KMS-11 (cell line): ENCODE results near the gene POLA1.

Experiments
- H2AFZ ChIP-seq: fragments of 200-600 bp; sonication (generic); 2 replicates; pipeline ENCODE4 v1.6.1; 2016; ENCODE audit warnings: antibody characterized with exemption, mixed run types, low read depth
- H3K27ac ChIP-seq: fragments of 200-600 bp; sonication (generic); 2 replicates; pipeline ENCODE4 v1.6.1; 2016; ENCODE audit warnings: mild to moderate bottlenecking, mixed run types
- H3K27me3 ChIP-seq: fragments of 200-600 bp; sonication (generic); 2 replicates; pipeline ENCODE4 v1.6.1; 2017; ENCODE audit warnings: mild to moderate bottlenecking, low read depth, mixed run types, moderate library complexity; ENCODE audit not compliant: insufficient read depth
- H3K36me3 ChIP-seq: fragments of 200-600 bp; sonication (generic); 2 replicates; pipeline ENCODE4 v1.6.1; 2017; ENCODE audit warnings: mild to moderate bottlenecking, mixed run types; ENCODE audit not compliant: insufficient read depth
- H3K4me1 ChIP-seq: fragments of 200-600 bp; sonication (generic); 2 replicates; pipeline ENCODE4 v1.6.1; 2016; ENCODE audit warnings: mild to moderate bottlenecking, low read depth, mixed run types; ENCODE audit not compliant: poor library complexity, severe bottlenecking
- H3K4me2 ChIP-seq: fragments of 200-600 bp; sonication (generic); 2 replicates; pipeline ENCODE4 v1.7.0; 2016; ENCODE audit warnings: mild to moderate bottlenecking, mixed run types
- H3K4me3 ChIP-seq: fragments of 200-600 bp; sonication (generic); IDR thresholded peaks from 2 replicates; pipeline ENCODE4 v1.6.1; 2017; ENCODE audit warnings: low read depth, low read length, mixed read lengths; ENCODE audit not compliant: insufficient read depth
- H3K79me2 ChIP-seq: fragments of 200-600 bp; sonication (generic); 2 replicates; pipeline ENCODE4 v1.6.1; 2016; ENCODE audit warnings: low read depth, mixed run types; ENCODE audit not compliant: insufficient read depth
- H3K9ac ChIP-seq: fragments of 200-600 bp; sonication (generic); 2 replicates; pipeline ENCODE4 v1.6.1; 2016; ENCODE audit warnings: mild to moderate bottlenecking, mixed run types
- H4K20me1 ChIP-seq: fragments of 200-600 bp; sonication (generic); 2 replicates; pipeline ENCODE4 v1.6.1; 2016; ENCODE audit warnings: mild to moderate bottlenecking, mixed run types; ENCODE audit not compliant: insufficient read depth
- TF ChIP-seq, protein P1 (sequence below): fragments of 200-600 bp; sonication (generic); conservative IDR thresholded peaks from 2 replicates; pipeline ENCODE4 v1.6.1; 2017; ENCODE audit warnings: low read depth, mild to moderate bottlenecking, antibody characterized with exemption, low read length, moderate library complexity, mixed read lengths

The POLA1 gene

DNA sequence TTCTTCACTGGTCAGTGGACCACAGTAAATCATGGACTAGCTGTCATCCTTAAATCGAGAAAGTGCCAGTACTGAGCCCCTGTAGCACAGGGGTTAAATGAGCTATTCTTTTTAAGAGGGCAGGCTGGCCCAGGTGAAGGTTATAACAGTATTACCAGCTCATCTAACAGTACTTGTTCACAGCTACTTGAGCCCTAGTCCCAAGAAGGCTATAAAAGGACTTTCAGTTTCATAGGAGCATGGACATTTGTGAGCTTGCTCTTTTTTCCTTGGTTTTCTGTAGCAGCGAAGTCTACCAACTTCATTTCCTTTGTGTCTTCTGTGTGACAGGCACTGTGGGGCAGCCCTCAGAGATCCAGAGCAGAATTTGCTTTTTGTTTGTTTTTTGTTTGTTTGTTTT, 261.0 kb downstream of the POLA1 start:
- Histone ChIP-seq H3K4me2 (peak overlapping the region; percentile 39; the same call in 1 of the 2 replicates), H3K9ac (no peak overlapping the region), H3K27ac (peak overlapping the region; percentile 8; the same call in 1 of the 2 replicates), H3K4me3 (no peak overlapping the region), H3K4me1 (peaks cover 42% of the 10 kb centered on the region), H3K36me3 (no peaks in the 10 kb centered on the region), H3K79me2 (no peaks in the 10 kb centered on the region), H3K27me3 (no peaks in the 10 kb centered on the region), H2AFZ (no peak overlapping the region), H4K20me1 (no peaks in the 10 kb centered on the region)
- TF ChIP-seq, protein P1, sequence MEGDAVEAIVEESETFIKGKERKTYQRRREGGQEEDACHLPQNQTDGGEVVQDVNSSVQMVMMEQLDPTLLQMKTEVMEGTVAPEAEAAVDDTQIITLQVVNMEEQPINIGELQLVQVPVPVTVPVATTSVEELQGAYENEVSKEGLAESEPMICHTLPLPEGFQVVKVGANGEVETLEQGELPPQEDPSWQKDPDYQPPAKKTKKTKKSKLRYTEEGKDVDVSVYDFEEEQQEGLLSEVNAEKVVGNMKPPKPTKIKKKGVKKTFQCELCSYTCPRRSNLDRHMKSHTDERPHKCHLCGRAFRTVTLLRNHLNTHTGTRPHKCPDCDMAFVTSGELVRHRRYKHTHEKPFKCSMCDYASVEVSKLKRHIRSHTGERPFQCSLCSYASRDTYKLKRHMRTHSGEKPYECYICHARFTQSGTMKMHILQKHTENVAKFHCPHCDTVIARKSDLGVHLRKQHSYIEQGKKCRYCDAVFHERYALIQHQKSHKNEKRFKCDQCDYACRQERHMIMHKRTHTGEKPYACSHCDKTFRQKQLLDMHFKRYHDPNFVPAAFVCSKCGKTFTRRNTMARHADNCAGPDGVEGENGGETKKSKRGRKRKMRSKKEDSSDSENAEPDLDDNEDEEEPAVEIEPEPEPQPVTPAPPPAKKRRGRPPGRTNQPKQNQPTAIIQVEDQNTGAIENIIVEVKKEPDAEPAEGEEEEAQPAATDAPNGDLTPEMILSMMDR: no peak

DNA sequence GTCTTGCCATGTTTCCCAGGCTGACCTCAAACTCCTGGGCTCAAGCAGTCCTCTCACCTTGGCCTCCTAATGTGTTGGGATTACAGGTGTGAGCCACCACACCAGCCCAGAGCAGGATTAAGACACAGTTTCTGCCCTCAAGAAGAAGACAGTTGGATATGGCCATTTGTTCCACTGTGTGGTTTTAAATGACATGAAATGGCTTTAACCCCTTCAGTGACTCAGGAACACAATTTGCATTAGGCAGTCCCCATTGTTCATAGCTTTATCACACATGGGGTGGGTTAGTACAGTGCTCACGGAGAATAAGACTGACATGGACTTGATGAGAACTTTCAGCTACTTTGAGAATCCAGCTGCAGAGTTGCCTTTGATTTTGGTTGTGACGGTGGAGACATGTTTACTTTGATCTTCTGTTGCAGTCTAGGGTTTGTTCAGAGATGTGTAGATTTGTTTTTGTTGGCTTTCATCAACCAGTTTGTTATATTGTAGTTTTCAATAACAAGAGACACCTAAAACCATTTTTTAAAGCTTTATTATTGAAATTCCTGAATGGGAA, 261.7 kb downstream of the POLA1 start:
- no peak overlapping the region for H3K9ac ChIP-seq
- H3K79me2 ChIP-seq: no peaks in the 10 kb centered on the region
- H3K27me3 ChIP-seq: no peaks in the 10 kb centered on the region
- no peak overlapping the region for H3K4me3 ChIP-seq
- H3K4me2 ChIP-seq: no peak overlapping the region
- no peaks in the 10 kb centered on the region for H3K36me3 ChIP-seq
- H3K4me1 ChIP-seq: peaks cover 42% of the 10 kb centered on the region
- no peak overlapping the region for H3K27ac ChIP-seq
- TF ChIP-seq, protein P1: no peak
- no peak overlapping the region for H2AFZ ChIP-seq
- no peaks in the 10 kb centered on the region for H4K20me1 ChIP-seq

GRCh38 chrX:24956828-24957227, 263.1 kb downstream of the POLA1 start:
- H3K27me3 ChIP-seq: no peaks in the 10 kb centered on the region
- H3K36me3 ChIP-seq: no peaks in the 10 kb centered on the region
- H3K4me1 ChIP-seq: peaks cover 35% of the 10 kb centered on the region
- no peaks in the 10 kb centered on the region for H3K79me2 ChIP-seq
- TF ChIP-seq, protein P1: no peak
- H4K20me1 ChIP-seq: no peaks in the 10 kb centered on the region
- H3K4me3 ChIP-seq: no peak overlapping the region
- no peak overlapping the region for H2AFZ ChIP-seq
- no peak overlapping the region for H3K4me2 ChIP-seq
- no peak overlapping the region for H3K27ac ChIP-seq
- H3K9ac ChIP-seq: no peak overlapping the region

GRCh38 chrX:24961809-24962208, 268.1 kb downstream of the POLA1 start:
- TF ChIP-seq, protein P1: no peak
- H3K27me3 ChIP-seq: no peaks in the 10 kb centered on the region
- H3K4me1 ChIP-seq: no peaks in the 10 kb centered on the region
- H3K36me3 ChIP-seq: no peaks in the 10 kb centered on the region
- no peak overlapping the region for H3K9ac ChIP-seq
- no peak overlapping the region for H3K4me2 ChIP-seq
- H3K79me2 ChIP-seq: no peaks in the 10 kb centered on the region
- H2AFZ ChIP-seq: no peak overlapping the region
- no peaks in the 10 kb centered on the region for H4K20me1 ChIP-seq
- no peak overlapping the region for H3K27ac ChIP-seq
- H3K4me3 ChIP-seq: no peak overlapping the region
